Measurements from ENCODE around the gene CAMK2D.

DNA sequence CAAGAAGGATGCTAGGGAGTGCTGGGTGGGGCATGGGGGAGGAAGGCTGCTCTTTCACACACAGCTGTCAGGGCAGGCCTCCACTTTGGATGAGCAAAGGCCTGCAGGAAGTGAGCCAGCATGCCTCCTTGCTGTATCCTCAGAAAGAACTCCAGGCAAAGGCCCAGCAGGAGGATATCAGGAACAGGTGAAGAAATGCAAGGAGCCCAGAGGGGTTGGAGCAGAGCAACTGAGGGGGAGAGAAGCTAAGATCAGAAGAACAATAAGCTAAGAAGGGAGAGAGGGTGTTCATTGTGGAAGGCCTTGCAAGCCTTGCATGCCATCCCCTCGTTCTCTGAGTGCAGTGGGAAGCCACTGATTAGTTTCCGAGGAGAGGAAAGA, 115.1 kb downstream of the CAMK2D start:
- TF ChIP-seq, protein P1, sequence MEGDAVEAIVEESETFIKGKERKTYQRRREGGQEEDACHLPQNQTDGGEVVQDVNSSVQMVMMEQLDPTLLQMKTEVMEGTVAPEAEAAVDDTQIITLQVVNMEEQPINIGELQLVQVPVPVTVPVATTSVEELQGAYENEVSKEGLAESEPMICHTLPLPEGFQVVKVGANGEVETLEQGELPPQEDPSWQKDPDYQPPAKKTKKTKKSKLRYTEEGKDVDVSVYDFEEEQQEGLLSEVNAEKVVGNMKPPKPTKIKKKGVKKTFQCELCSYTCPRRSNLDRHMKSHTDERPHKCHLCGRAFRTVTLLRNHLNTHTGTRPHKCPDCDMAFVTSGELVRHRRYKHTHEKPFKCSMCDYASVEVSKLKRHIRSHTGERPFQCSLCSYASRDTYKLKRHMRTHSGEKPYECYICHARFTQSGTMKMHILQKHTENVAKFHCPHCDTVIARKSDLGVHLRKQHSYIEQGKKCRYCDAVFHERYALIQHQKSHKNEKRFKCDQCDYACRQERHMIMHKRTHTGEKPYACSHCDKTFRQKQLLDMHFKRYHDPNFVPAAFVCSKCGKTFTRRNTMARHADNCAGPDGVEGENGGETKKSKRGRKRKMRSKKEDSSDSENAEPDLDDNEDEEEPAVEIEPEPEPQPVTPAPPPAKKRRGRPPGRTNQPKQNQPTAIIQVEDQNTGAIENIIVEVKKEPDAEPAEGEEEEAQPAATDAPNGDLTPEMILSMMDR (IDR thresholded peaks at IDR 0.05 in 8 of 11, conservative IDR thresholded peaks at IDR 0.05 in 3 of 11): no peak
- no peak for TF ChIP-seq POLR2AphosphoS5 (IDR thresholded peaks at IDR 0.05)
